GM12878 (cell line): Measurements from ENCODE around the gene RHEBL1. TPM values are rescaled to one million over a fixed set of nuclear protein-coding genes. Genes with fewer than 3 reads are reported as not detected.

Experiments used
- ATAC-seq: fragments of 200-7000 bp; cut with Tn5 transposase; 3 replicates; pipeline ENCODE4 v1.9.1; 2020; ENCODE audit warnings: mild to moderate bottlenecking, moderate library complexity
- BruUV-seq: library from RNA; stranded (reverse); fragments of 400-500 nt; replicated peaks from 2 replicates; lab custom pipeline; 2021; lab: Mats Ljungman, UMichigan
- CTCF ChIA-PET: fragments of 300-600 bp; sonication (Branson Sonifier 250); formaldehyde crosslinking; extraction: SDS; loops from one replicate; lab custom pipeline; 2021; ENCODE audit warnings: inconsistent platforms; lab: Yijun Ruan, JAX
- POLR2A ChIA-PET: fragments of 350-600 bp; formaldehyde crosslinking; extraction: SDS; loops from one replicate; lab custom pipeline; 2021; ENCODE audit warnings: inconsistent platforms; lab: Charles Lee
- RAD21 ChIA-PET: fragments of 300-600 bp; sonication (Branson Sonifier 250); formaldehyde crosslinking; loops from one replicate; lab custom pipeline; 2023; ENCODE audit warnings: antibody characterized with exemption; ENCODE audit not compliant: unreplicated experiment; lab: Charles Lee
- SMC1A ChIA-PET: fragments of 300-600 bp; sonication (Branson Sonifier 250); formaldehyde crosslinking; loops from one replicate; lab custom pipeline; 2023; ENCODE audit not compliant: unreplicated experiment, uncharacterized antibody; lab: Charles Lee
- DNase-seq: peaks from one replicate; pipeline ENCODE4 v3.0.0-alpha.2; 2011; ENCODE audit warnings: low read depth, low spot score
- FAIRE-seq: peaks from 3 replicates; lab custom pipeline; 2011; peaks lifted over from hg19 to GRCh38; lab: Jason Lieb, UNC
- H2AFZ ChIP-seq: 2 replicates; pipeline ENCODE4 v1.6.0; 2011; ENCODE audit warnings: low read depth, low read length, control low read depth; ENCODE audit not compliant: control insufficient read depth
- H3K27ac ChIP-seq: 2 replicates; pipeline ENCODE4 v1.5.1; 2011; ENCODE audit warnings: control low read depth; ENCODE audit not compliant: control insufficient read depth, insufficient read depth
- H3K27me3 ChIP-seq, 2 experiments: replicated peaks in 1 of 2; 2 replicates each; pipeline versions ENCODE4 v1.6.0 to v1.6.1; 2011; ENCODE audit warnings: low read length in 1 of 2; ENCODE audit not compliant: control insufficient read depth in 2 of 2, insufficient read depth in 2 of 2
- H3K36me3 ChIP-seq, 2 experiments: 2 replicates each; pipeline ENCODE4 v1.5.1; 2011; ENCODE audit warnings: low read length in 1 of 2; ENCODE audit not compliant: control insufficient read depth in 2 of 2, insufficient read depth in 2 of 2
- H3K4me1 ChIP-seq: 2 replicates; pipeline ENCODE4 v1.6.1; 2011; ENCODE audit warnings: mild to moderate bottlenecking, low read length, moderate library complexity, mixed read lengths; ENCODE audit not compliant: control insufficient read depth, insufficient read depth
- H3K4me2 ChIP-seq: 2 replicates; pipeline ENCODE4 v1.6.0; 2011; ENCODE audit warnings: control low read depth; ENCODE audit not compliant: control insufficient read depth, insufficient read depth
- H3K4me3 ChIP-seq: fragments of 200-600 bp; sonication (generic); 2 replicates; pipeline ENCODE4 v1.5.1; 2016
- H3K79me2 ChIP-seq: 2 replicates; pipeline ENCODE4 v1.6.0; 2011; ENCODE audit warnings: low read length; ENCODE audit not compliant: control insufficient read depth, insufficient read depth
- H3K9ac ChIP-seq: 2 replicates; pipeline ENCODE4 v1.8.0; 2011; ENCODE audit warnings: low read length, control low read depth, mixed read lengths; ENCODE audit not compliant: control insufficient read depth, insufficient read depth
- H3K9me3 ChIP-seq: replicated peaks from 3 replicates; pipeline ENCODE4 v1.5.1; 2011; ENCODE audit warnings: mild to moderate bottlenecking, low read length; ENCODE audit not compliant: control insufficient read depth, insufficient read depth
- H4K20me1 ChIP-seq: 2 replicates; pipeline ENCODE4 v1.6.0; 2011; ENCODE audit not compliant: control insufficient read depth, insufficient read depth
- CBX5 ChIP-seq: sonication (generic); IDR thresholded peaks from 2 replicates; pipeline ENCODE4 v1.6.1; 2016; ENCODE audit warnings: low read depth, moderate library complexity, mild to moderate bottlenecking, inconsistent platforms
- CEBPB ChIP-seq, 2 experiments: fragments of 150-350 bp in 1 of 2; IDR thresholded peaks; 2 replicates each; pipeline ENCODE4 v1.6.1; 2012 to 2014; ENCODE audit warnings: low read depth in 2 of 2, low read length in 2 of 2, borderline replicate concordance in 1 of 2, inconsistent platforms in 1 of 2
- CREB1 ChIP-seq: IDR thresholded peaks from 2 replicates; pipeline ENCODE4 v1.6.1; 2012; ENCODE audit warnings: low read depth, mild to moderate bottlenecking, inconsistent platforms
- CUX1 ChIP-seq: IDR thresholded peaks from 2 replicates; pipeline ENCODE4 v1.6.1; 2012; ENCODE audit warnings: improper control_type of control experiment, low read depth, low read length; ENCODE audit not compliant: insufficient replicate concordance
- E4F1 ChIP-seq: fragments of 450-650 bp; IDR thresholded peaks from 2 replicates; pipeline ENCODE4 v1.6.1; 2018; ENCODE audit warnings: borderline replicate concordance, mild to moderate bottlenecking; ENCODE audit not compliant: partially characterized antibody
- HSF1 ChIP-seq: fragments of 150-350 bp; IDR thresholded peaks from 2 replicates; pipeline ENCODE4 v1.6.1; 2014; ENCODE audit warnings: mild to moderate bottlenecking, low read depth, low read length
- IKZF1 ChIP-seq: fragments of 450-650 bp; conservative IDR thresholded peaks from 2 replicates; pipeline ENCODE4 v1.6.1; 2017; ENCODE audit warnings: antibody characterized with exemption, mild to moderate bottlenecking
- NR2F1 ChIP-seq: fragments of 450-650 bp; conservative IDR thresholded peaks from 2 replicates; pipeline ENCODE4 v1.6.1; 2017; ENCODE audit warnings: mild to moderate bottlenecking
- POLR2AphosphoS5 ChIP-seq: IDR thresholded peaks from 2 replicates; pipeline ENCODE4 v1.6.1; 2011; ENCODE audit warnings: mild to moderate bottlenecking, low read length, inconsistent platforms
- ZNF384 ChIP-seq: IDR thresholded peaks from 2 replicates; pipeline ENCODE4 v1.6.1; 2012; ENCODE audit warnings: low read depth, mild to moderate bottlenecking, low read length, improper control_type of control experiment, borderline replicate concordance
- WGBS: methylation state at CpG from one replicate; pipeline ENCODE4 v1.1.6; 2016; ENCODE audit warnings: low lambda C conversion rate; ENCODE audit not compliant: insufficient replicate concordance, insufficient coverage; ENCODE audit errors: missing lambda C conversion rate; 5-methylcytosine and 5-hydroxymethylcytosine counted together
- in situ Hi-C: fragments of 300-500 bp; cut with MboI; formaldehyde crosslinking; loops from 9 replicates; pipeline ENCODE4 v1.14.3; 2018; ENCODE audit warnings: mixed read lengths
- intact Hi-C: fragments of 100-400 bp; cut with micrococcal nuclease; formaldehyde crosslinking; loops from one replicate; pipeline ENCODE4 v1.14.2; 2022; ENCODE audit not compliant: unreplicated experiment
- polyA plus RNA-seq, 11 experiments: library from polyadenylated mRNA; depleted of rRNA in 4 of 11; unstranded in 6 of 11; stranded (reverse) in 5 of 11; fragments of >200 nt; fragmentation: Nextera tagmentation in 4 of 11; fragmentation: Illumina TruSeq in 1 of 11; extraction: Ambion mirVana in 4 of 11; extraction: Trizol in 1 of 11; gene quantifications; 1 replicate in 1 of 11; 2 replicates in 10 of 11; pipeline versions ENCODE4 v1.2.1 to v1.2.3, GENCODE V29; 2011 to 2016; ENCODE audit warnings: inconsistent platforms in 2 of 11, missing spikeins in 2 of 11, low read depth in 1 of 11
- total RNA-seq, 4 experiments: library from RNA; depleted of rRNA in 3 of 4; stranded (reverse); fragments of >200 nt in 3 of 4; fragmentation: Illumina TruSeq in 1 of 4; extraction: Trizol in 1 of 4; gene quantifications; 2 replicates each; pipeline versions ENCODE4 v1.2.1 to v1.2.3, GENCODE V29; 2013 to 2021

RHEBL1 gene
- total and polyA plus RNA-seq, 10 of the 15 experiments (the other 5 are each of a cell fraction or from before 2014, with no cell fraction given): 5.9 to 18.7 (median 12.0) TPM

GRCh38 chr12:49020441-49020840 lies 49.3 kb downstream of the RHEBL1 start:
- H3K27ac ChIP-seq: no peak overlapping the region
- intact Hi-C loops: no loop called here
- 0 out of 2 replicates have a peak, but pooled peaks cover 3% of the 10 kb centered on the region for H3K4me1 ChIP-seq
- peaks cover 7 to 13% of the 10 kb centered on the region in 2 experiments for H3K36me3 ChIP-seq
- no peak overlapping the region for H2AFZ ChIP-seq
- H3K27me3 ChIP-seq: no peaks in the 10 kb centered on the region
- H3K9ac ChIP-seq: no peak overlapping the region
- in situ Hi-C loops: no loop called here
- ATAC-seq: no peak
- no peak overlapping the region for H3K4me3 ChIP-seq
- WGBS: 77% methylated on average over 6 of the region's 6 CpGs
- H4K20me1 ChIP-seq: no peaks in the 10 kb centered on the region
- H3K79me2 ChIP-seq: peaks cover 17% of the 10 kb centered on the region
- no peak for DNase-seq
- ChIA-PET SMC1A (interaction anchor here (0.6 to 3.4 kb wide), 6 partner anchors 11 to 168 kb away, joined by 3 to 15 read pairs (median 4); no protein-coding TSS in a partner anchor), RAD21 (interaction anchor here (0.6 to 2.2 kb wide), 9 partner anchors 14 to 678 kb away, joined by 3 to 54 read pairs (median 4); partner anchors contain the start of genes ARF3, DDX23 and WNT1), POLR2A (interaction anchor here (0.6 to 1.7 kb wide), 4 partner anchors 21 to 215 kb away, joined by 3 to 39 read pairs (median 4); partner anchors contain the start of genes DDN and TUBA1B), CTCF (interaction anchor here (0.9 to 3.6 kb wide), 12 partner anchors 9 to 168 kb away, joined by 3 to 54 read pairs (median 7); partner anchors contain the start of genes DDN and DDX23)
- H3K4me2 ChIP-seq: no peak overlapping the region
- no peaks in the 10 kb centered on the region for H3K9me3 ChIP-seq
- no TSS peak for BruUV-seq
- no peak for FAIRE-seq
- TF ChIP-seq CEBPB (IDR thresholded peaks at IDR 0.05; ENCODE audit: borderline replicate concordance in 1 of 2, low read depth in 2 of 2, low read length in 2 of 2) (no peak), CREB1 (no peak), CBX5 (no peak), CUX1 (no peak), NR2F1 (no peak), POLR2AphosphoS5 (no peak), ZNF384 (no peak), E4F1 (no peak), IKZF1 (no peak), HSF1 (no peak)
